GM19438 (cell line): ENCODE measurements around the gene GRIK1.

Experiments
- ATAC-seq: cut with Tn5 transposase; IDR thresholded peaks from one replicate; pipeline ENCODE4 v1.9.1; 2021; ENCODE audit warnings: low read depth; ENCODE audit not compliant: unreplicated experiment

The GRIK1 gene

DNA sequence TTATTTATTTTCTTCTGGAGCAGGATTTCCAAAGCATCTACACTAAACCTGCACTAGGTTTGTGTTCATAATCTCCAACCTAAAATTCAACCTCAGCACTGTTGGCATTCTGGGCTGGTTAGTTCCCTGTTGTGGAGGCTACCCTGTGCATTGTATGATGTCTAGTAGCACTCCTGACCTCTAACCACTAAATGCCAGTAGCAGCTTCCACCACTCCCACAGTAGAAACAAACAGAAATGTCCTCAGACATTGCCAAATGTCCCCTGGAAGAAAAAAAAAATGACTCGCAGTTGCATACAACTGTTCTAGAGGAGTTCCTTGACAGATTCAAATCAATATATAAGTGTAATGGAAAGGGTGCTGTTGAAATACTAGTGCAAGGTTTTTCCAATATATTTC, 18.9 kb downstream of the GRIK1 start:
- ATAC-seq = no peak

DNA sequence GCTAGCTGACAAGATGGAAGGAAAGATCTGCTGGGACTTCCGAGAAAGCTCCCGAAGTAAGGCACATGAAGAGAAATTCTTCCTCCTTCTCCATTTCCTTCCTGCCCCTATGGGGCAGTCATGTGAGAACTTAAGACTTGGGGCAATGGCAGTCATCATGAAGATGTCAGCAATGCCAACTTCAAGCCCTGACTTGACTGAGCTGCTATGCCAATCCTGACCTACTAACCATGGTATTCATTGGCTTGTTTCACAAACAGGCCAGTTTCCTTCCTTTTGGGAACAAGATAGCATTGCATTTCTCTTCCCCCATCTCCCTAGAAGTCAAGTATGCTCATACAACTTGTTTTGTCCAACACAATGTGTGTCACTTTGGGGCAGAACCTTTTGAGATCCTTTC, 25.5 kb downstream of the GRIK1 start:
- no peak for ATAC-seq

DNA sequence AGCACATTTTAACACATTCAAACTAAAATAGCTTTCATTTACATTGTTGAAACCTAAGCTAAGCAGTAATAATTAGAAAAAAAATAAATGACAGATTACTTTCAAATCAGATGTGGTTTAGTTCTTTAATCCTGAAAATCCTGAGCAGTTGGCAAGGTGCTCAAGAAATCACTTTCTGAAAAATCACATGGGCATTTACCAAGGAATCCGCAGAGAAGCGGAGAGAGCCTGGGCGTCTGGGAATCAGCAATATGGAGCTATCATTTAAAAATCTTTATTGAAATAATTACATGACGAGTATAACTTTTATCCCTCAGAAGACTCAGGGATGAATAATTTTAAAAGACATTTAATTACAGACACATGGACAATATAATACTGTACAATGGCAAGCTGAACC, 30.2 kb downstream of the GRIK1 start:
- ATAC-seq = no peak

DNA sequence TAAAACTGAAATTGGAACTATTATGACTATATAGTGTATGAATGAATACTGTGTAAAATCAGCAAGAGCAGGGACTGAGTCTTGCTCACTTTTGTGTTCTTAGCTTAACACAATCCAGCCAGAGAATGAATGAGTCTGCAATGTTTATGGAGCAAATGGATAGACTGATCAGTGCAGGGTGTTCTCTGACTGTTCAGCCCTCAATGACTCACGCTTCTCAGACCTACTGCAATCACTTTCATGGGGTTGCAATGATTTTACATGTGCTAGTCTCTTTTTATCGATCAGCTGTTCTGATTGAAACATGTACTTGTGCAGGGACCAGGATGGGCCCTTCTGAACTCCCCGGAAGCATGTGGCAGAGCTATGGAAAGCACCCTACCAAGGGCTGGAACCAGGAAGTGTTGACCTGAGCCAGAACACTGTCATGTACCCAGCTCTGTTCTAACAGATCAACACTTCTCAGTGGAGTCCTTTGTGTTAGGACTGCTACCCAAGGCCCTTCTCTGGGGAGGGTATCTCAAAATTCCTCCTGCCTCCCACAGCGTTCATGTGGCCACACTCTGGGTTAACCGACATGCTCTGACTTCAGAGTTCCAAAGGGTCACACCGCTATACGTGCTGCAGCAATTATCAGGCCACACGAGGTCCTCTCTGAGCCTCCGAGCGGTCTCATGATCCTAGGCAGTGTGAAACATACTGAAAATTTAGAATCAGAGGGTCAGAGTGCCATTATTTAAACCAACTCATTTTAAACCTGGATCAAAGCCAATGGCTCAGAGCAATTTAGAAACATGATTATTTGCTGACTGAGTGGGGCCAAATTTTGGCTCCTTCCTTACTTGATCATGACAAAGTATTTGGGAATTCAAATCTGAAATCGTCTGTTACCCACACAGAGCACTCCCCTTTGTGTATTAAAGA, 35.2 kb downstream of the GRIK1 start:
- no peak for ATAC-seq

DNA sequence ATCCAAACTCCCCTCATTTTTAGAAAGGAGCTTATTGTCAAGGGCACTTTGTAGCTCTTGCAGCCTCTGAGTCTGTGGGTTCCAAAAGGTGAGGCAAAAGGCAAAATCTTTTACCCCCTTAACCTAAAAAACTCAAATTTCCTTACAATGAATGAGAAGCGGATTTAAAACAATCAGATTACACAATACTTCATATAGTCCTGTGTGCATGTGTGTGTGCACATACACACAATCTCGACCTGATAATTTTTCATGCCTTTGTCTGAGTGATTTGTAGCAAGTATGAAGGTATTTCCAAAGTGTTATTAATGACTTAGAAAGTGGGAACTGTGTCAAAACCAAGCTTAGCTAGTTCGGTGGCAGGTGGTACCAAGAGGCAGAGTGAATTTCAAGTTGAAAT, 42.9 kb downstream of the GRIK1 start:
- ATAC-seq = no peak

DNA sequence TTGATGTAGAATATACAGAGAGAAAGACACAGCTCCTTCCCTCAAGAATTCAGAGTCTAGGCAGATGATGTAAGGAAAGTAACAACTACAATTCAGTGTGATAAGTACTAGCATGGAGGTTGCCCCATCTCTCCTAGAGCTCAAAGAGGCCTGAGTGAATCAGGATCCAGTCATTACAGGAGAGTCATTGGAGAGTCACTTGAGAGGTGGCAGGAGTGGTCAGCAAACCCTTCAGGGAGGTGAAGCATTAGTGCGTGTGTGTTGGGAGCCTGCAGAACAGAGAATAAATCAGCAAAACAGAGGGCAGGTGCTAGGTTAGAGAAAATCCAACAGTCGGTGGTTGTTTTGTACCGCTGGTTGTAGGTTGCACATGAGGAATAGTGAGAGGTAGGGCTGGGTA, 46.1 kb downstream of the GRIK1 start:
- no peak for ATAC-seq

DNA sequence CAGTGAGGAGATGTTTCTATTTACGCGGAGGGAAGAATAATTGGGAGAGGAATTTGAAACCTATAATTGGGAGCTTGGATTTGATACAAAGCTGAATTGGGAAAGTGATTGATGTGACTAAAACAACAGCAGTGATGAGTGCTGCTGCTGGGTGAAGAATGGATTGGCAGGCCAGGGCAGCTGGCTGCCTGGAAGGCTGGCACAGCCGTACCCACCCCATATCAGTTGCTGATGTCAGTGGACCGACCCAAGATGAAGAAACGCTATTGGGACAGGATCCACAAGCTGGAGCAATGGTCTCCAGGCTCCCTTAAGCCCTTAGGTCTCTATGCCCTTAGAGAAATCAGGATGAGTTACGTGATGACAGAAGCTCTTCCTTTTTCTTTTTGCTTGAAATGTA, 47.4 kb downstream of the GRIK1 start:
- no peak for ATAC-seq

DNA sequence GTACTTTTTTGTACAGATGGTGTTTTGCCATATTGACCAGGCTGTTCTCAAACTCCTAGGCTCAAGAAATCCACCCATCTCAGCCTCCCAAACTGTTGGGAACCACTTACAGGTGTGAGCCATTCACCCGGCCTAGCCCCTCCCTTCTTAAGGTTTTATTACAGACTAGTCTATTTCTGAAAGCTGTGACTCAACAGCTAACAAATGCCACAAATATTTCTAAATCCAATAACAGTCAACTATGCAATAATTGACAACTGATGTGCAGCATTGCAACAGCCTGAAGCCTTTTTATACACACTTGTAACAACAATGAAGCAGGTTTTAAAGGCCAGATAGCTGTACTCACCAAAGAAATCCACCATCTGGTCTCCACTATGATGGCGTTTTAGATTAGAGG, 51.4 kb downstream of the GRIK1 start:
- ATAC-seq = no peak

DNA sequence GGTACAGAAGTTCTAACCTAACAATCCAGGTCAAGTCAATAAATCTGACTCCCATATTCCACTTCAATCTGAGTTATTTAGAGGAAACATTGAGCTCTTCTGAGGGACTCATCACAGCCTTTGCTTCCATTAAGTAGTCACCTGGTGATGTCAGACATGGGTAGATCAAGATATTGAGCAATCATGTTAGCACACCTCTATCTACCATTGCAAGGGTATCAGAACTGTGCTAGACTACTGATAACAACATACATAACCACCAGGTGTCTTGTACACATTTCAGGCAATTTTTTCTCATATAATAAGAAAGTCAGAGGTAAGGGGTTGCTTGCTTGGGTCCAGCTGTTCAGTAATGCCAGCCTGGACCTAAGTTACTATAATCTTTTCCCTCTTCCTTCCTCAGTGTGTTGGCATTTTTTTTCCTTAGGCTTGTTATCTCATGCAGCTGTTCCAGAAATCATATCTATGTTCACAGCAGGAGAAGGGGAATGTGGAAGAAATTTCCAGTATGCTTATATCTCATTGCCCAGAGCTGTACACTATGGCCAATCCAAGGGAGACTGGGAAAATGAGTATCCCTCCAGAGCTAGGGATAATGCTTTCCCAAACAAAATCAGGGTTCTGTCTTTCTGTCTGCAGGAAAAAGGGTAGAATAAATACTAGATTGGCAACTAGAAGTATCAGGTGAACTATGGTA, 52.3 kb downstream of the GRIK1 start:
- no peak for ATAC-seq

DNA sequence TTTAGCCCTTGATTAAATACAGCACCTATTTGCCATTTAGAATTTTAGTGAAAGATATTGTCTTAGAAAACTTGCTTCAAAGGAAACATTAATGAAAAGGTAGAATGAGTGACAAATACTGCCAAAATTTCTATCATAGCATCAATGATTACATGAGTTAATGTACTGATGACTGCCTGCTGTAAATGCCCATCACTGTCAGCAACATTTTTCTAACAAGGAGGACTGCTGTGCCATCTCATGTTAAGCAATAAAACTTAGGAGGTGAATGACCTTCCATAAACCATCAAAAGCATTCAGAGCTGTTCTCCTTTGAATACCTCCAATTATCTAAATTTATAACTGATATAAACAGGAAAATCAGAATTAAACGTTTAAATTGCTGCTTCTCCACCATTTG, 54.3 kb downstream of the GRIK1 start:
- no peak for ATAC-seq

DNA sequence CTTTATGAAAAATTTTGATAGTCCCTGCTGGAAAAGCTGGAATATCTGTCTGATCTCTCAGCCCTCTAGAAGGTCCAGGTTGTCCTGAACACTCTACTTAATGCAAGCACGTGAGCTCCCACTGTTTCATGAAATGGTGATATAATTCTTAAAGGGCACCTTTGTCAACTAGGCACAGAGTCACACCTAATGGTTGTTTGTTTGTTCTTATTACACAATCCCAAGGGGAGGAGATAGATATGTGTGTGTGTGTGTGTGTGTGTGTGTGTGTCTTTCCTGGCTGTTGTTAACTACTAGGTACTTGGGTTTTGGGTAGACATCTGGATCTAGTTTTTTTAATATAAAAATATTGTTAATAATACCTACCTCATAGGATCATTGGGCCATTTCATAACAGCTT, 63.9 kb downstream of the GRIK1 start:
- ATAC-seq = no peak

DNA sequence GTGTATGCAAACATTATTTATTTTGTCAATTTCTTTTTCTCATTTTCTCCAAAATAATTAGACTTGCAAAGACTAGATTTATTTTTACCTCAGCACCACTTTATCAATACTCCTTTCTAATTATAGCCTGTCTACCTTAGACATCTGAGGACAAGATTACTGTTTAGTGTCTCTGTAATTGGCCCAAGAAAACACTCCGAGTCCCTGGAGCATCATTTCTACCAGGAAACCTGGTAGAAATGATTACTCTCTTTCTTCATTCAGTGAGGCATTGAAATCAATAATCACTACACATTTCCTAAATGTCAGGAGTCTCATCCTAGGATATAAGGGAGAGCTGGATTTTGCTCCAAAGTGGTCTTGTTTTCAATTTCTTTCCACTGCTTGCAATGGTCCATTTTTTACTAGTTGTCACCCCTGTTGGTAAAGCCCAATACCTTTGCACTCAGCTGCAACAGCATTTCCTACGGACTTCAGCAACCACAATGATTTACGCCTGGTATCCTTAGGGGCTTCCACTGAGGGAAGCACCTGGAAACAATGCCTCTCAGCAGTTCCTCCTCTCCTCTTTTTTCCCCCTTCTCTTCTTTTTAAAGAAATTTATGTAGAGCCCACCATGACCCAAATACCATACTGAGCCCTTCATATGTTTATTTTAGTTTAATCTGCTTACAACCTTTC, 64.6 kb downstream of the GRIK1 start:
- no peak for ATAC-seq

DNA sequence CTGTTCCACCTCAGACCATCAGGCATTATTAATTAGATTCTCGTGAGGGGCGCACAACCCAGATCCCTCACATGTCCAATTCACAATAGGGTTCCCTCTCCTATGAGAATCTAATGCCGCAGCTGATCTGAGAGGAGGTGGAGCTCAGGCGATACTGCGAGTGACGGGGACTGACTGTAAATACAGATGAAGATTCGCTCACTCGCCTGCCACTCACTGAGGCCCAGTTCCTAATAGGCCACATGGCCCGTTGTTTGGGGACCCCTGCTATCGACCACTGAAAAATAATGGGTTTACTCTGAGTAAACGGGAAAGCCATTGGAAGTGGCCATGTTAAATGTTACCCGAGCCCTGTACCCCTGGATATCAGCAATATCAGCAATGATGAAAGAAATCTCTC, 65.9 kb downstream of the GRIK1 start:
- no peak for ATAC-seq

DNA sequence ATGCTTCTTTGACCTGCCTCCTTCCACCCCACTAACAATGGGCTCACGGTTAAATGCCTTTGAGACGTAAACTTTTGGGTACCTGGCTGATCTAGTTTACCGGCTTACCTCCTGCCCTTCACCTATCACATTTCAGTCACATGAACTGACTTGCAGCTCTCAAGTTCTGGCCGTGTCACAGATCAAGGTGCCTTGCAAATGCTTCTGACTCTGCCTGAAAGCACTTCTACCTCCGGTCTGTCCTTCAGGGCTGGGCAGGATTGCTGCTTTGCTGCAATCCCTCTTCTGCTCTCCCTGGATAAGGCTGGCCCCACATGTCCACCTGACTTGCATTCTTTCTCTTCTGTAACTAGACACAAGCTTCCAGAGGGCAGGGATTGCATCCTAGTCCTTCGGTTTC, 69.0 kb downstream of the GRIK1 start:
- ATAC-seq = no peak

DNA sequence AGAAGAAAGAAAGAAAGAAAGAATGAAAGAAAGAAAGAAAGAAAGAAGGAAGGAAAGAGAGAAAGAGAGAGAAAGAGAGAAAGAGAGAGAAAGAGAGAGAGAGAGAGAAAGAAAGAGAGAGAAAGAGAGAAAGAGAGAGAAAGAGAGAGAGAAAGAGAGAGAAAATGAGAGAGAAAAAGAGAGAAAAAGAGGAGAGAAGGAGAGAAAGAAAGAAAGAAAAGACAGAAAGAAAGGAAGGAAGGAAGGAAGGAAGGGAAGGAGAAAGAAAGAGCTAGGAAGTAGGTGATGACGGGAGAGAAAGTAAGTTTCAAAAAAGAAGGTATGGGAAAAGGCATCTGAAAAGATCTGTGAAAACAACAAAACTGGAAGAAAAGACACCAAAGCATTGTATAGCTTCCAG, 72.0 kb downstream of the GRIK1 start:
- no peak for ATAC-seq

DNA sequence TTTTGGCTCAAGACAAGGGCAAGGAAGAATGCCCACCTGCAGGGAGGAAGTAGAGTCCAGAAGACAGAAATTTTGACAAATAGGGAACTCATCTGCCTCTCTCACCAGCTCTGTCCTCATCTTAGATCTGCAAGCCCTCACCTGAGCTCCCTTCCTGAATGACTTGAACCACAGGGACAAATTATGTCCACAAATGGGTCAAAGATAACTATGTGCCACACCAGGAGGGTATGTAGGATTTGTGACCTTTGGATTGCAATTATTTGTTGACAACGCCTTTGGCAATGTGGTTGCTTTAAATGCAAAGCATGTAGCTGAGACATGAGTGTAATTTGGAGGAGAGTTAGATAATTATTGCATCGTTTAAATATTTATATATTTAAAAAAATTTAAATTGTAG, 79.5 kb downstream of the GRIK1 start:
- no peak for ATAC-seq

DNA sequence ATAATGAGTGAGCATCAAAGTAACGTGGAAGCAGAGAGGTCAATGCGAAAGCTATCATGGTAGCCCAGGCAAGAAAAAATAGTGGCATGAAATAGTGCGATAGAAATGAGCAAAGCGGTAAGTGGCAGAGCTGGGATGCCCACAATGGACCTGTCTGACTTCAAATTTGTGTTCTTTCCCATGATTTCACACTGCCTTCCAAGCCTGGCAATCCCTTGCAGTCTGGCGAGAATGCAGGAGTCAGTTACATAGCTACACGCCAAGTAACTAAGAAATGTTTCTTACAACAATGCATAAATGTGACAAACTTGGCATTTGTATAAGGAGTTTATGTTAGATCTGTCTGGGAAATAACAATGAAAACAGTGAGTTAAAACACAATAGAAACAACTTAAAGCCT, 82.6 kb downstream of the GRIK1 start:
- no peak for ATAC-seq

DNA sequence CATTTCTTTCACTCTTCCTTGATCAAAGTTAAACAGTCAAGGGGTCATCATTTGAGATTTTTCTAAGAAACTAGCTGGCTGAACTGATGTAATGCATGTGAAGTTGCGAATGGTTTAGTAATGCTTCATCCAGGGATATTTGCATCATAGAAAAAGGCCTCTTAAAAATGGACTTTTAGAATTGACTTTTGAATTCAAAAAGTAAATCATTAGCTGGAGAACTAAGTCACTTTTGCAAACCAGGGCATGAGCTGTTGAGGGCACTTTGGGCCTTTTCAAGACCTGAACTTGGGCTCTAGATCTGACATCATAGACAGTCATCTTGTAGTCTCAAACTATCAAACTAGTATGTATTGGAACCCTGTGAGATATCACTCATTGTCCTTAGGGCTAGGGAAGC, 85.0 kb downstream of the GRIK1 start:
- ATAC-seq = no peak

DNA sequence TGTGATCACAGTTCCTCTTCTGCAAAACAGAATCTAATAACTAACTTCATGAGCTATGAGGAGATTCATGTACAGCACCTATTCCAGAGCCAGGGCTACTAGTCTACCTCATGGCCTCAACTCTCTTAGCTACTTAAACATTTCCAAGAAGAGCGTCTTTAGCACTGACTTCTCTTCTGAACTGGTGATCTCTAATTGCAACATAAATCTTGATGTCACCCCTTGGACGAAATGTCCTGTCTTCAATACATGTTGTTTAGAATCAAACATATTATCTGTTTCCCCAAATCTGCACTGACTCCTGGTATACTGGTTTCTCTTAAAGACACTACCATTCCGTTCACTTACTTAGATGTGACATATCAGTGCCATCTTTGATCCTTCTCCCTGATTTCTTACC, 88.2 kb downstream of the GRIK1 start:
- no peak for ATAC-seq

DNA sequence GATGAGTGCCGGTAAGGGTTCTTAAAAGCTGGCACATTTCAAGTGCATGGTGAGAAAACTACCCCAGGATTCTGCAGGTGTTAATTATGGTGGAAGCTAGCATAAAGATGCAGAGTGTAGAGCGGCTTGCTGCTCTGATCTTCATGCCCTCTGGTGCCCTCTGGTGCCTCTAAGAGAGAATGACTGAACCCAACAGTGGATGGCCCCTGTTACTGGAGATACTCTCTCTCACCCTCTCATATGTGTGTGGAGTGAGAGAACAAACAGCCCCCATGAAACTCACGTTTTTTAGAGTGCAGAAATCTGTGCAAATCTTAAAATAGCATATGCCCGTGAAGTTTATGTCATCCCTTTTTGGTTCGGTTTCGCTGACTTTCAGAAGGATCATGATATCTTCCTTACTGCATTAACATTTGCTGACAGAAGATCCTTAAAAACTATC, 90.0 kb downstream of the GRIK1 start:
- ATAC-seq = peak; percentile 99

DNA sequence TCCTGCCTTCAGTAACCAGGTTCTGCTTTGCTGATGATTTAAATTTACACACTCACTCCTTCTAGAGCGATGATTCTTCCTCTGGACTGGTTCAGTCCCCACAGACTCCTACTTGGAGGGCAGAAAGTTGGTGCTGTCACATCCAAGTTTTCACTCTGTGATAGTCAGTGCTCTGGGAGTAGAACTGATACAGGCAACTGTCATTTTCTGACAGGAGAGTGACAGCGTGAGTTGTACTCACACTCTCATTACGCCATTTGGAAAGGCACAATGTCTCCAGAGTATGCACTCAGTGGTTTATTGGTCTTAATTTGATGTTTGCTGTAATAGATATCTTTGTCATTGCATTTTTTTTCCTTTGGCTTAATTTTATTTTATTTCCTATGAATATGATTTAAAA, 96.0 kb downstream of the GRIK1 start:
- no peak for ATAC-seq
